Osteoblast (primary cell): ENCODE measurements around the gene PRRG3. TPM values are rescaled to one million over a fixed set of nuclear protein-coding genes. Genes with fewer than 3 reads are reported as not detected.

Experiments
- DNase-seq: peaks from one replicate; pipeline ENCODE4 v3.0.0; 2011; ENCODE audit warnings: low spot score, mixed read lengths; ENCODE audit not compliant: insufficient read length; ENCODE audit errors: missing footprints
- H2AFZ ChIP-seq: 2 replicates; pipeline ENCODE4 v1.6.0; 2011; ENCODE audit warnings: mild to moderate bottlenecking, low read length
- H3K27ac ChIP-seq: 2 replicates; pipeline ENCODE4 v1.5.1; 2011; ENCODE audit warnings: mild to moderate bottlenecking, low read depth, low read length, moderate library complexity
- H3K27me3 ChIP-seq: 2 replicates; pipeline ENCODE4 v1.6.0; 2012; ENCODE audit warnings: mild to moderate bottlenecking, control low read depth, inconsistent platforms, low read length, moderate library complexity; ENCODE audit not compliant: insufficient read depth
- H3K36me3 ChIP-seq: 2 replicates; pipeline ENCODE4 v1.5.1; 2011; ENCODE audit warnings: mild to moderate bottlenecking, low read length, control low read depth, moderate library complexity; ENCODE audit not compliant: insufficient read depth
- H3K4me1 ChIP-seq: 2 replicates; pipeline ENCODE4 v1.5.1; 2011; ENCODE audit warnings: mild to moderate bottlenecking, low read length, control low read depth, moderate library complexity; ENCODE audit not compliant: insufficient read depth
- H3K4me2 ChIP-seq: 2 replicates; pipeline ENCODE4 v1.6.0; 2011; ENCODE audit warnings: mild to moderate bottlenecking, low read length; ENCODE audit not compliant: insufficient read depth
- H3K4me3 ChIP-seq: fragments of 200-600 bp; sonication (generic); 3 replicates; pipeline ENCODE4 v1.5.1; 2012; ENCODE audit warnings: mild to moderate bottlenecking, low read length, inconsistent platforms; ENCODE audit not compliant: insufficient read depth
- H3K79me2 ChIP-seq: 2 replicates; pipeline ENCODE4 v1.6.0; 2012; ENCODE audit warnings: mild to moderate bottlenecking, low read length, control low read depth, inconsistent platforms; ENCODE audit not compliant: insufficient read depth
- H3K9me3 ChIP-seq: 2 replicates; pipeline ENCODE4 v1.5.1; 2011; ENCODE audit warnings: low read depth, low read length, control low read depth
- H4K20me1 ChIP-seq: 2 replicates; pipeline ENCODE4 v1.6.0; 2012; ENCODE audit warnings: mild to moderate bottlenecking, low read length, control low read depth; ENCODE audit not compliant: insufficient read depth
- CTCF ChIP-seq: IDR thresholded peaks from 2 replicates; pipeline ENCODE4 v1.5.1; 2011; ENCODE audit warnings: mild to moderate bottlenecking, low read depth, low read length, moderate library complexity; ENCODE audit errors: extremely low read depth
- total RNA-seq: library from RNA; depleted of rRNA; stranded (reverse); fragments of >200 nt; gene quantifications from 2 replicates; pipeline ENCODE4 v1.2.3, GENCODE V29; 2012

The PRRG3 gene
- total RNA-seq, 1 donor: under 0.01 TPM

- Histone ChIP-seq H3K4me3 (no peak overlapping the region), H3K27ac (no peak overlapping the region), H4K20me1 (no peaks in the 10 kb centered on the region), H3K27me3 (no peaks in the 10 kb centered on the region), H2AFZ (no peak overlapping the region), H3K79me2 (no peaks in the 10 kb centered on the region), H3K9me3 (no peaks in the 10 kb centered on the region), H3K4me2 (no peak overlapping the region), H3K36me3 (no peaks in the 10 kb centered on the region), H3K4me1 (no peaks in the 10 kb centered on the region)
- no peak for DNase-seq
- no peak for TF ChIP-seq CTCF
Measured at GRCh38 chrX:151701531-151701930, 6.3 kb downstream of the PRRG3 start.

- no peaks in the 10 kb centered on the region for H3K79me2 ChIP-seq
- no peaks in the 10 kb centered on the region for H3K4me1 ChIP-seq
- no peak overlapping the region for H3K27ac ChIP-seq
- H3K27me3 ChIP-seq: no peaks in the 10 kb centered on the region
- H3K9me3 ChIP-seq: no peaks in the 10 kb centered on the region
- H2AFZ ChIP-seq: no peak overlapping the region
- no peak overlapping the region for H3K4me2 ChIP-seq
- H3K4me3 ChIP-seq: no peak overlapping the region
- no peak for TF ChIP-seq CTCF
- no peaks in the 10 kb centered on the region for H3K36me3 ChIP-seq
- H4K20me1 ChIP-seq: no peaks in the 10 kb centered on the region
- DNase-seq: no peak
Measured at GRCh38 chrX:151702026-151702714, 6.9 kb downstream of the PRRG3 start.

- Histone ChIP-seq H4K20me1 (no peaks in the 10 kb centered on the region), H3K79me2 (no peaks in the 10 kb centered on the region), H3K4me2 (no peak overlapping the region), H3K27me3 (no peaks in the 10 kb centered on the region), H3K27ac (no peak overlapping the region), H3K4me1 (no peaks in the 10 kb centered on the region), H3K36me3 (no peaks in the 10 kb centered on the region), H3K9me3 (no peaks in the 10 kb centered on the region), H3K4me3 (no peak overlapping the region), H2AFZ (no peak overlapping the region)
- no peak for DNase-seq
- no peak for TF ChIP-seq CTCF
Measured at GRCh38 chrX:151702741-151703340, 7.6 kb downstream of the PRRG3 start.

- Histone ChIP-seq H2AFZ (no peak overlapping the region), H3K36me3 (no peaks in the 10 kb centered on the region), H3K4me1 (no peaks in the 10 kb centered on the region), H3K27ac (no peak overlapping the region), H3K4me3 (no peak overlapping the region), H3K4me2 (no peak overlapping the region), H3K9me3 (no peaks in the 10 kb centered on the region), H3K79me2 (no peaks in the 10 kb centered on the region), H3K27me3 (no peaks in the 10 kb centered on the region), H4K20me1 (no peaks in the 10 kb centered on the region)
- DNase-seq: no peak
- no peak for TF ChIP-seq CTCF
Measured at GRCh38 chrX:151703487-151703886, 8.2 kb downstream of the PRRG3 start.
